ELF-1 (cell line): Measurements from ENCODE around the gene CHRNB4.
"Not testable (repeated sequence)": the region's sequence is repeated elsewhere in the genome, so short reads cannot be mapped to it uniquely, and the experiment has no call there.

Source experiments
- DNase-seq: peaks from one replicate; pipeline ENCODE4 v3.0.0-alpha.2; 2016; ENCODE audit warnings: low read depth, low spot score

Gene CHRNB4

GRCh38 chr15:78641102-78641748, at the start of gene CHRNB4:
Gene CHRNB4, minus strand, starts transcription at chr15:78641210. Its CDS starts 77 bp downstream, at chr15:78641133.
- peak; percentile 92 for DNase-seq

DNA sequence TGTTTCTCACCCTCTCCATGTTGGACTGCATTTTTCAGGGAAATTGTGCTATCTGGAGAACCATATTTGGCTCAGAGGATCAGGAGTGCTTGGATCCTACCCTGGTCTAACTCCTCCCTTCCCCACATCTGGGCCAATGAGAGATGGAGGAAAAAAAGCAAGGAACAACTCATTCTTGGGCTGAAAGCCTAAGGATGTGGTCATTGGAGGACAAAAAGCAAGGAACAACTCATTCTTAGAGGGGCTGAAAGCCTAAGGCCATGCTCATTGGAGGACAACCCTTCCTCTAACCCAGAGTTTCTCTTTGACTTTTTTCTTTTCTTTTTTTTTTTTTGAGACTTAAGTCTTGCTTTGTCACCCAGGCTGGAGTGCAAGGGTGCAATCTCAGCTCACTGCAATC, 48.6 kb upstream of the CHRNB4 start:
- no peak for DNase-seq

- no peak for DNase-seq
Observed at GRCh38 chr15:78685925-78686324, 44.9 kb upstream of the CHRNB4 start.

DNA sequence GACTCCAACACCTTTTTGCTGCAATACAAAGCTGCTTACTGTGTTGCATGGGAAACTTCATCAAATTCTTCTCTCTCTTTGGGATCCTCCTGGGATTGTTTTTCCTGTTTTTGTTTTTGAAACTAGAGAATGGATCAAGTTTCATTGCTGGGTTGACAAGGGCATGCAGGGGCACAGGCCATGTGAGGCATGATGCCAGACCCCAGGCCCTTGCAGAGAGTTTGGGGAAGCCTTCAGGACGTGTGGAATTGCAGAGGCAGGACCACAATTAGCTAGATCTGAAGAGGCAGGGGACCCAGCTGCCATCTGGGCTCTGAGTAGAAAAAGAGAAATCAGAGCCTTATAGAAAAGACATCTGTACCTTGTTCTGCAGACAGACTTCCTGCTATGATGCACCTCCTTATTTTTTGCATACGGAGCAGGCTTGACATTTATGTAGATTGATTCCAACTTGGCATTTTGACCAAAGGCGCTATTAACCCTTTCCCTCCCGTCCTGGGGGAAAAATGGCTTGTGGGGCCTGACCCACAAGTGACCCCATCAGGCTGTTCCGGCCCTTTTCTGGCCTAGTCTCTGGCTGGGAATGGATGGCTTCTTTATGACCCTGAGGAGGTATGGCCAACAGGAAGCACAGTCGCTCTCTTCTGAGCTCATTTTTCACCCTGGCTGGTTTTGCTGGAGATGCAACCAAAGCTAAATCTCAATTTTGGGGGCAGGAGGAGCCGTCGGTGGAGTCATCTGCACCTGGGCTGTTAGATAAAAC, 44.3 kb upstream of the CHRNB4 start:
- DNase-seq: peak; percentile 50

GRCh38 chr15:78684657-78685056, 43.6 kb upstream of the CHRNB4 start:
- no peak for DNase-seq

DNA sequence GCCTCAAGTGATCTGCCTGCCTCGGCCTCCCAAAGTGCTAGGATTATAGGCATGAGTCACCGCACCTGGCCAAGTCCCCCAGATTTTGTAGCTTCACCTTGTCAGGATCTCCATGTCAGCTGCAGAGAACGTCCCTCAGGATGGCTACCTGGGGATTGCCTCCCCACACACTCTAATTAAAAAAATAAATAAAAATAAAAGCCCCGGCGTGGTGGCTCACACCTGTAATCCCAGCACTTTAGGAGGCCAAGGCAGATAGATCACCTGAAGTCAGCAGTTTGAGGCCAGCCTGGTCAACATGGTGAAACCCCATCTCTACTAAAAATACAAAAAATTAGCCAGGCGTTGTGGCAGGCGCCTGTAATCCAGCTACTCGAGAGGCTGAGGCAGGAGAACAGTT, 42.6 kb upstream of the CHRNB4 start:
- DNase-seq: not testable (repeated sequence)

GRCh38 chr15:78682693-78683410, 41.8 kb upstream of the CHRNB4 start:
- DNase-seq: no peak

DNA sequence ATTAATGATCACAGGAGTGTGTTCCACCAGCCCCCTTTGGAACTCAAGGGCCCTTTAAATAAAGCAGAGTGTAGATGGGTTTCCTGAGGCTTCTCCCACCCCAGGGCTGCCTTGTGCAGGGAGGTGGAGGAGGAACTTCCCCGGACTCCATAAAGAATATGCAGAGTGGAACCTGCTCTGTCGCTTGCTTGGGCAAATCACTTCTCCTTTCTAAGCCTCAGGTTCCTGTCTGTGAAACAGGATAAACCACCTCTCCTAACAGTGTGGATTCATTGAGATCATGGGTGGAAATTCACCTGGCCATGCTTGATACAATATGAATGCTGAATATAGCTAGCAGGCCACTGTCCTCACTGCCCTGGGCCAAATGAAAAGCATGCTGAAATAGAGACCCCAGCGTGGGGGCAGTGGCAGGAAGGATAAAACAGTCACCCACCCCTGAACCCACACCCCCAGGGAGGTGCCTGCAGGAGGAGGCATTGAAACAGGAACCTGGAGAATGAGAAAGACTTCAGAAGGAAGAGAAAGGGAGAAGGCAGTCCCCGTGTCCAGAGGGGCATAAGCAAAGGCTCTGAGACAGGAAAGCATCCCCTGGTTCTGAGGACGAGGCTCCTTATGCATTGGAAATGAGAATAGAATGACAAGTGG, 41.1 kb upstream of the CHRNB4 start:
- no peak for DNase-seq

- DNase-seq: peak; percentile 84
Observed at GRCh38 chr15:78681281-78682003, 40.4 kb upstream of the CHRNB4 start.

DNA sequence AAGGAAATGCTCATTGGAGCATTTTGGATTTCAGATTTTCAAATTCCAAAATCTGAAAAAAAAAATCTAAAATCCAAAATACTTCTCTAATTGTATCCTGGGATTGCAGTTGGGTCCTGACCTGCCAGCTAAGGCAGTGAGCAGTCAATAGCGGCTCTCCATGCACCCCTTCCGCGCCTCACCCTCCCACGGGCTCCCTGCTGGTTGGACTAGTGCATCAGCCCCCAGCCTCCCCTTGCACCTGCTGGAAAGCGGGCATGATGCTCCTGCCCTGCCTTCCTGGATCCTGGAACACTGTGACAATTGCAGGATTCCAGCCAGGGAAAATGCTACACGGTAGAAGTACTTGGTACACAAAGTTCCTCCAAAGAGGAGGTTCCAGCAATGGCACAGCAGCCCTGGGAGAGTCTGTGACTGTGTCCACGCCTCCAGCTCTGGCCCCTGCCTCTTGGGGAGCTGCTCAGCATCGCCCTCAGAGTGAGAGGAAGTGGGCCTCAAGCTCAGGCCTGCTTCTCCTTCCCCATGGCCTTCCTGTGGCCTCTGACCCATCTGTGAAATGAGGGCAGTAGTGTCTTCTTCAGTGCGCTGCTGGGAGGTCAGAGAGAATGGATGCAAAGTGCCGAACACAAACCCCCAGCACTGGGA, 39.5 kb upstream of the CHRNB4 start:
- no peak for DNase-seq

DNA sequence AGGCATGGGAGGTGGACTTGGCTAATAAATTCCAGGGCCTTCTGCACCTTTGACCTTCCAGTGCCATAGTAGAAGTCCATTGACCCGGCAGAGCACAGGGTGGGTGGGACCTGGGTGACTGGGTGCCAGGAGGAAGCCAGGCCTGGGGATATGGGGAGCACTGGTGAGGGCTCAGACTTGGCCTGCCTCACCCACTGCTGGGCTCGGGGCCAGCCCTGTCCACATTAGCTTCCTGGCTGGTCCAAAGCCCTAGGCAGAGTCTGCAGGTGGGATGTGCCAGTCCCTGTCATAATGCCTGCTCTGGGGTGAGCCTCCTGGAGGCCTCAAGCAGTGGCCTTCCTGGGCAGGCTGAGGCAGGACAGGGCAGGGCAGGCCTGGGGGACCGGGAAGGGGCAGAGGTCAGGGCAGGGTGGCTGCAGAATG, 38.1 kb upstream of the CHRNB4 start:
- DNase-seq: no peak

- DNase-seq: no peak
Observed at GRCh38 chr15:78676424-78677110, 35.6 kb upstream of the CHRNB4 start.

DNA sequence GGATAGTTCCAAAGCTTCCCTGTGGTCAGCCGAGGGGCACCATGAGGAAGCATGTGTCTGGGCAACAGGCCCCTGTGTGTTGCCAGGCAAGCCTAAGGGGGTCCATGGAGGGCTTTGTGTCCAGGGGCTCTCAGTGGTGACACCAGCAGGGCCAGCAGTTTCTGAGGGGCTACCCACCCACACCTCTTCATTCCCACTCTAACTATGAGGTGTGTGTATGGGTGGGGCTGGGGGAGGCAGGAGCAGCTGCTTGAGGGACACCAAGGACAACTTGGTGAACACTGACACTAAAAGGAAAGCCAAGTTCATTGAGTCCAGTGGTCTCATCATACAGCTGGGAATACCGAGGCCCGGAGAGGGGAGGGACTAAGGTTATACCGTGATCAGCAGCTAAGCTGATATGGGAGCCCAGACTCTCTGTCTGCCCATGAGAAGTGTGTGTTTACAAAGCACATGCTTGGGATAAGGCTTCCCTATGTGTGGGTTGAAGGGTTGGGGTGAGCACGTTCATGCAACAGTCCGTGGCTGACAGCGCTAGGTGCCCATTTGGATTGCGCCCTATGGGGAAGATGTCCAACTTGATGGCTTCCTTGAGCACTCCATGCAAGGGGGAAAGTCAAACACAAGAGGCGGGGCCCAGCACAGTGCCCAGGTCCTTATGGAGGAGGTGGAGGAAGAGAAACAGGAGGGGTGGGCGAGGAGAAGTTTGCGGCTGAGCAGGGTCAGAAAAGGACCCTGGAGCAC, 34.8 kb upstream of the CHRNB4 start:
- no peak for DNase-seq

- DNase-seq: no peak
Observed at GRCh38 chr15:78675206-78675605, 34.2 kb upstream of the CHRNB4 start.

- DNase-seq: no peak
Observed at GRCh38 chr15:78673917-78674444, 33.0 kb upstream of the CHRNB4 start.

DNA sequence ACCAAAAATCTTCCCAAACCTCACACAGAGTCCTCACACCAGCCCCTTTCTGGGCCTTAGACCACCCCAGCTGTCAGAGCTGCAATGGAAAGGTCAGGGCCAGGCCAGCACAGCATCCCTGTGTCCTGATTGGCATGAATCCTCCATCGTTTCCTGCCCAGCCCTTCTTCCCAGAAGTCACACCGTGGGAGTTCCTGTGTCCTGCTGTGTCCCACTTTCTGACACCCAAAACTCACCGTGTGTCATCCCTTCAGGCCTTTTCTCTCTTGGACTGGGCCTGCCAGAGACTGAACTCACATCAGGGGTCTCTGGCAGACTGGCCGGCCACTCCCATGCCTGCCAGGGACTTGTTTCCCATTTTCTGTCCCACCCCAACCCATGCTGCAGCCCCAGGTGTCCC, 32.5 kb upstream of the CHRNB4 start:
- no peak for DNase-seq

DNA sequence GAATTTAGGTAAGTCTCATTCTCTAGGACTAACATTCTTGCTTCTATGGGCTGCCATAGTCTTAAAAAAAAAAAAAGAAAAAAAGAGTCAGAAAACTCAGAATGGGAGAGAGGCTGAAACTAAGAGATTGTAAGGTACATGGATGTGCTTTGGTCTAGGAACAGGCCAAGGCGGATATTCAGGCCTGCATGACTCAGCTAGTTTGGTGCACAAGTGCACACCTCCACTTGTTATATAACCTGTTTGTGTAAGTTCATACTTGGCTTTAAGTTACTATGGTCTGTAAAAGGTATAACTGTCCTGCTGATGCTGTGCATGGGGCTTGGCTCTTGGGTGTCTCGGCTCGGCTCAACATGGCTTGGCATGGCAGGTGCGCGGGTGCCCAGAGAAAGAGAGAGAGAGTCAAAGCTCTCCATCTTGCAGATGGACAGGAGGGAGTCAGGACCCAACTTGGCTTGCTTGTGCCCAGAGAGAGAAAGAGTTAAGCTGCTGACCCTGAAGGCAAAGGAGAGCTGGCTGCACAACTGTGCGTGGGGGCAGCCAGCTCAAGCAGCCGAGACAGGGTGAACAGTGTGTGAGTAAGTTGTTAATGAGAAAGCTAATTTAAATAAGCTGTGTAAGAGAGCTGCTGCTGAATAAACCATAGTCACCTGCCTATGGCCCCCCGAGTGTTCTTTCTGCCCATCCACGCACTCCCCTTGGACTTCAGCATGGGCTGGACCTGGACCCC, 31.4 kb upstream of the CHRNB4 start:
- peak; percentile 15 for DNase-seq

- DNase-seq: peak; percentile 86
Observed at GRCh38 chr15:78671626-78672211, 30.7 kb upstream of the CHRNB4 start.
